PC-9 (cell line): ENCODE results near the gene SFTA2. TPM values are rescaled to one million over a fixed set of nuclear protein-coding genes. Genes with fewer than 3 reads are reported as not detected.
A peak's percentile ranks its signal among the peaks of the same experiment; 100 is the strongest.

Source experiments
- BruUV-seq: library from RNA; stranded (reverse); fragments of 400-500 nt; replicated peaks from 2 replicates; lab custom pipeline; 2021; lab: Mats Ljungman, UMichigan
- CTCF ChIA-PET: fragments of 300-600 bp; sonication (Branson Sonifier 250); formaldehyde crosslinking; loops from one replicate; lab custom pipeline; 2022; ENCODE audit warnings: antibody characterized with exemption; lab: Charles Lee
- POLR2A ChIA-PET: fragments of 300-600 bp; sonication (Branson Sonifier 250); formaldehyde crosslinking; loops from one replicate; lab custom pipeline; 2022; ENCODE audit warnings: antibody characterized with exemption; ENCODE audit not compliant: unreplicated experiment; lab: Charles Lee
- DNase-seq, 2 experiments: peaks; one replicate each; pipeline versions ENCODE4 v3.0.0 to v3.0.0-alpha.2; 2015 to 2022; ENCODE audit warnings: mixed read lengths in 1 of 2
- H2AFZ ChIP-seq: fragments of 200-600 bp; sonication (generic); 2 replicates; pipeline ENCODE4 v1.8.1; 2017; ENCODE audit warnings: antibody characterized with exemption
- H3F3A ChIP-seq: fragments of 200-600 bp; sonication (generic); 2 replicates; pipeline ENCODE4 v1.8.1; 2017; ENCODE audit warnings: antibody characterized with exemption, mild to moderate bottlenecking, low read depth; ENCODE audit not compliant: insufficient read depth
- H3K27ac ChIP-seq: fragments of 200-600 bp; sonication (generic); 2 replicates; pipeline ENCODE4 v1.6.1; 2016; ENCODE audit warnings: mixed run types
- H3K27me3 ChIP-seq: fragments of 200-600 bp; sonication (generic); 2 replicates; pipeline ENCODE4 v1.6.1; 2016; ENCODE audit warnings: low read depth, mixed run types; ENCODE audit not compliant: insufficient read depth
- H3K36me3 ChIP-seq: fragments of 200-600 bp; sonication (generic); 2 replicates; pipeline ENCODE4 v1.6.1; 2016; ENCODE audit warnings: low read depth, mixed run types
- H3K4me1 ChIP-seq: fragments of 200-600 bp; sonication (generic); replicated peaks from 2 replicates; pipeline ENCODE4 v1.6.1; 2016; ENCODE audit warnings: mixed run types; ENCODE audit not compliant: insufficient read depth
- H3K4me2 ChIP-seq: fragments of 200-600 bp; sonication (generic); 2 replicates; pipeline ENCODE4 v1.6.1; 2017; ENCODE audit warnings: mixed run types
- H3K4me3 ChIP-seq: fragments of 200-600 bp; sonication (generic); 2 replicates; pipeline ENCODE4 v1.6.1; 2016; ENCODE audit warnings: mixed run types
- H3K79me2 ChIP-seq: fragments of 200-600 bp; sonication (generic); 2 replicates; pipeline ENCODE4 v1.6.1; 2017; ENCODE audit warnings: low read depth, mixed run types
- H3K9me2 ChIP-seq: fragments of 200-600 bp; sonication (generic); 2 replicates; pipeline ENCODE4 v1.8.1; 2017; ENCODE audit warnings: mild to moderate bottlenecking; ENCODE audit not compliant: insufficient read depth
- H3K9me3 ChIP-seq: fragments of 200-600 bp; sonication (generic); 2 replicates; pipeline ENCODE4 v1.8.1; 2016; ENCODE audit warnings: low read depth; ENCODE audit not compliant: insufficient read depth
- H4K20me1 ChIP-seq: fragments of 200-600 bp; sonication (generic); 2 replicates; pipeline ENCODE4 v1.8.1; 2017; ENCODE audit not compliant: insufficient read depth
- EZH2 ChIP-seq: fragments of 200-600 bp; sonication (generic); IDR thresholded peaks from 2 replicates; pipeline ENCODE4 v1.8.0; 2017; ENCODE audit warnings: antibody characterized with exemption, low read depth
- intact Hi-C: fragments of 100-400 bp; cut with micrococcal nuclease; formaldehyde crosslinking; loops from one replicate; pipeline ENCODE4 v1.10.0; 2022; ENCODE audit not compliant: unreplicated experiment
- total RNA-seq: library from RNA; stranded (reverse); gene quantifications from 2 replicates; pipeline ENCODE4 v1.2.3, GENCODE V29; 2021
- TF ChIP-seq, protein P1 (sequence below): fragments of 200-600 bp; sonication (generic); conservative IDR thresholded peaks from 2 replicates; pipeline ENCODE4 v1.6.1; 2017; ENCODE audit warnings: mixed run types, antibody characterized with exemption, mild to moderate bottlenecking, moderate library complexity

SFTA2 gene
- total RNA-seq, 1 experiment from 2014 or later = 0.72 TPM

DNA sequence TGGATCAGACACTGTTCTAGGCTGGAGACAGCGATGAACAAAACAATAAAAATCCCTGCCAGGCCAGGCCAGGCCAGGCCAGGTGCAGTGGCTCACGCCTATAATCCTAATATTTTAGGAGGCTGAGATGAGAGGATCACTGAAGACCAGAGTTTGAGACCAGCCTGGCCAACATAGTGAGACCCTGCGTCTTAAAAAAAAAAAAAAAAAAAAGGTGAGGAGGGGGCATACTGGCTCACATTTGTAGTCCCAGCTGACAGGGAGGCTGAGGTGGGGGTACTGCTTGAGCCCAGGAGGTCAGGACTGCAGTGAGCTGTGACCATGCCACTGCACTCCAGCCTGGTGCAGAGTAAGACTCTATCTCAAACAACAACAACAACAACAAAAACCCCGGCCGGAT lies 13.3 kb upstream of the SFTA2 start:
- Histone ChIP-seq H3K79me2 (no peaks in the 10 kb centered on the region), H3K36me3 (no peaks in the 10 kb centered on the region), H3K9me2 (no peaks in the 10 kb centered on the region), H3K27ac (no peak overlapping the region), H2AFZ (no peak overlapping the region), H3K9me3 (no peaks in the 10 kb centered on the region), H3K4me3 (no peak overlapping the region), H3K4me1 (peaks cover 4% of the 10 kb centered on the region; the same call in 1 of the 2 replicates), H3K4me2 (no peak overlapping the region), H3K27me3 (0 out of 2 replicates have a peak, but pooled peaks cover 3% of the 10 kb centered on the region), H4K20me1 (no peaks in the 10 kb centered on the region), H3F3A (peaks cover 5% of the 10 kb centered on the region; the same call in 1 of the 2 replicates)
- ChIA-PET CTCF (interaction anchor here (0.5 kb wide), 1 partner anchor 132 kb away, joined by 4 read pairs; no protein-coding TSS in a partner anchor), POLR2A (interaction anchor here (0.6 kb wide), 1 partner anchor 953 kb away, joined by 8 read pairs; no protein-coding TSS in a partner anchor)
- no TSS peak for BruUV-seq
- TF ChIP-seq EZH2 = no peak
- TF ChIP-seq, protein P1, sequence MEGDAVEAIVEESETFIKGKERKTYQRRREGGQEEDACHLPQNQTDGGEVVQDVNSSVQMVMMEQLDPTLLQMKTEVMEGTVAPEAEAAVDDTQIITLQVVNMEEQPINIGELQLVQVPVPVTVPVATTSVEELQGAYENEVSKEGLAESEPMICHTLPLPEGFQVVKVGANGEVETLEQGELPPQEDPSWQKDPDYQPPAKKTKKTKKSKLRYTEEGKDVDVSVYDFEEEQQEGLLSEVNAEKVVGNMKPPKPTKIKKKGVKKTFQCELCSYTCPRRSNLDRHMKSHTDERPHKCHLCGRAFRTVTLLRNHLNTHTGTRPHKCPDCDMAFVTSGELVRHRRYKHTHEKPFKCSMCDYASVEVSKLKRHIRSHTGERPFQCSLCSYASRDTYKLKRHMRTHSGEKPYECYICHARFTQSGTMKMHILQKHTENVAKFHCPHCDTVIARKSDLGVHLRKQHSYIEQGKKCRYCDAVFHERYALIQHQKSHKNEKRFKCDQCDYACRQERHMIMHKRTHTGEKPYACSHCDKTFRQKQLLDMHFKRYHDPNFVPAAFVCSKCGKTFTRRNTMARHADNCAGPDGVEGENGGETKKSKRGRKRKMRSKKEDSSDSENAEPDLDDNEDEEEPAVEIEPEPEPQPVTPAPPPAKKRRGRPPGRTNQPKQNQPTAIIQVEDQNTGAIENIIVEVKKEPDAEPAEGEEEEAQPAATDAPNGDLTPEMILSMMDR = no peak
- DNase-seq = no peak
- intact Hi-C loops = no loop called here

DNA sequence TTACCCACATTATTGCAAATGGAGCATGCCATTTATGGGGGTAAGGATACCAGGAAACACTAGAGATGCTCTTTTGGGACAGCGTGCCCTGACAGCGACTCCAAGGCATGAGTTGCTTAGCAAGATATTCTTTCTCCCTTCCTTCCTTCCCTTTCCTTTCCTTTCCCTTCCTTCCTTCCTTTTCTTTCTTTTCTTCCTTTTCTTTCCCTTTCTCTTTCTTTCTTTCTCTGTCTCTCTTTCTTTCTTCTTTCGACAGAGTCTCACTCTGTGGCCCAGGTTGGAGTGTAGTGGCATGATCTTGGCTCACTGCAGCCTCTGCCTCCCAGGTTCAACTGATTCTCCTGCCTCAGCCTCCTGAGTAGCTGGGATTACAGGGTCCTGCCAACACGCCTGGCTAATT lies 12.1 kb upstream of the SFTA2 start:
- CTCF ChIA-PET = no interaction called here
- Histone ChIP-seq H3K9me3 (no peaks in the 10 kb centered on the region), H3K27ac (no peak overlapping the region), H3K36me3 (no peaks in the 10 kb centered on the region), H2AFZ (no peak overlapping the region), H3K4me1 (peaks cover 8% of the 10 kb centered on the region; the same call in 1 of the 2 replicates), H3K4me2 (no peak overlapping the region), H3K79me2 (no peaks in the 10 kb centered on the region), H3F3A (peaks cover 5% of the 10 kb centered on the region; the same call in 1 of the 2 replicates), H4K20me1 (no peaks in the 10 kb centered on the region), H3K27me3 (0 out of 2 replicates have a peak, but pooled peaks cover 3% of the 10 kb centered on the region), H3K9me2 (no peaks in the 10 kb centered on the region), H3K4me3 (no peak overlapping the region)
- POLR2A ChIA-PET = no interaction called here
- BruUV-seq = no TSS peak
- DNase-seq = no peak
- intact Hi-C loops = no loop called here
- TF ChIP-seq EZH2 = no peak
- TF ChIP-seq, protein P1 = no peak

DNA sequence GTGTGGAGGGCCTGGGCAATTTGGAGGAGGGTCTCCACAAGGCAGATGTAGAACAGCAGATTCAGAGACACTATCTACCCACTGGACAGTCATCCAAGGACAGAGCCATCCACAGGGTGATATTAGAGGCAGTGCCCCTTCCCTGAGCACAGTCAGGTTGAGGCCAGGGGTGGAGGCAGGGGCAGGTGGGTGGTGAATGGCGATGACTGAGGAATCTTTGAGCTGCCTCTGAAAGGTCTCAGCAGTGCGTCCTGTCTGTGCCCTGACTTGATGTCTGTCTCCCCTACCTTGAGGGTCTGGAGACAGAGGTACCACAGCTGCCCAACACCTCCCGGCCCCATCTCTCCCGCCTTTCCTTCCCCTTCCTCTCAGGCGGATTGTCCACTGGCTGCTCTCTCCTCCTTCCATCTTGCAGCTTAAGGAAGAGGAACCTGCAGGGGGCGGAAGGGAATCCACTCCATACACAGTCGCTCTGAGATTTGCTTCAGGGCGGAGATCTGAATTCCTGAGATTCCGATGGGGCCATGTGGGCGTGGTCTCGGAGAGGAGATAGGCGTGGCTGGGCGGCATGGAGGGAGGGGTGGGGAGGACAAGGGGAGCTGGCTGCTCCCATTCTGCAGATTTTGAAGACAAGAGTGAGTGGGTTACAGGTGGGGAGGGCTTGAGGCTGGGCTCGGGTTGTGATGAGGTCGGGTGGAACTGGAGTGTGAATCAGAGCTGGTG lies 10.5 kb upstream of the SFTA2 start:
- TF ChIP-seq, protein P1 = peak; percentile 80
- TF ChIP-seq EZH2 = no peak
- peak; percentile 82 to 91 for DNase-seq
- CTCF ChIA-PET = interaction anchor here (0.6 to 1.4 kb wide), 12 partner anchors 14 to 448 kb away, joined by 3 to 16 read pairs (median 4); partner anchors contain the start of gene MUC21
- H3K4me3 ChIP-seq = no peak overlapping the region
- no peaks in the 10 kb centered on the region for H3K36me3 ChIP-seq
- no peaks in the 10 kb centered on the region for H3K9me3 ChIP-seq
- H3F3A ChIP-seq = peaks cover 5% of the 10 kb centered on the region; the same call in 1 of the 2 replicates
- intact Hi-C loops = loop anchor here (1.0 kb wide), 1 partner anchor 100 kb away; no protein-coding TSS in a partner anchor
- peaks cover 8% of the 10 kb centered on the region; the same call in 1 of the 2 replicates for H3K4me1 ChIP-seq
- H3K27me3 ChIP-seq = no peaks in the 10 kb centered on the region
- POLR2A ChIA-PET = interaction anchor here (0.7 kb wide), 2 partner anchors 349 to 616 kb away, joined by 9 to 27 read pairs; no protein-coding TSS in a partner anchor
- no peaks in the 10 kb centered on the region for H3K9me2 ChIP-seq
- no peak overlapping the region; the same call in 1 of the 2 replicates for H2AFZ ChIP-seq
- H3K4me2 ChIP-seq = peak overlapping the region; percentile 39
- BruUV-seq = no TSS peak
- H4K20me1 ChIP-seq = no peaks in the 10 kb centered on the region
- H3K27ac ChIP-seq = no peak overlapping the region
- H3K79me2 ChIP-seq = no peaks in the 10 kb centered on the region
